RKO (cell line): ENCODE results near the gene NR5A1.

Experiments used
- DNase-seq: peaks from one replicate; pipeline ENCODE4 v3.0.0-alpha.2; 2016; ENCODE audit warnings: low spot score

Gene NR5A1

DNA sequence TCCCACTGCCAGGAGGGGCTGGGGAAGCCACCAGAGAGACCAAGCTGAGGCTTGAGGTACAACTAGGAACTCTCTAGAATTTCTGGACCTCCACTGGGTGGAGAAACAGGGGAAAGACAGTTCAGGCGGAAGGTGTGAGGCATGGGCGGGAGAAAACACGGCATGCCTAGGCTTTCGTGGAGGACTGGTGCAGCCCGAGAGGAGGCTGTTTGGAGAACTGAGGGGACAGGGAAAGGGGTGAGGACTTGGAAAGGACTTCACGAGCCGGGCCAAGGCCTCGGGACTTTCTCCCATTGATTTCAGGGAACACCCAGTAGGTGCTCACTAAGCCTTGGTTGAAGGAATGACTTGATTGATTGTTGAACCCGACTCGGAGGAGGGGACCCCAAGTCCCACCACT is 66.4 kb downstream of the NR5A1 start:
- DNase-seq: no peak

DNA sequence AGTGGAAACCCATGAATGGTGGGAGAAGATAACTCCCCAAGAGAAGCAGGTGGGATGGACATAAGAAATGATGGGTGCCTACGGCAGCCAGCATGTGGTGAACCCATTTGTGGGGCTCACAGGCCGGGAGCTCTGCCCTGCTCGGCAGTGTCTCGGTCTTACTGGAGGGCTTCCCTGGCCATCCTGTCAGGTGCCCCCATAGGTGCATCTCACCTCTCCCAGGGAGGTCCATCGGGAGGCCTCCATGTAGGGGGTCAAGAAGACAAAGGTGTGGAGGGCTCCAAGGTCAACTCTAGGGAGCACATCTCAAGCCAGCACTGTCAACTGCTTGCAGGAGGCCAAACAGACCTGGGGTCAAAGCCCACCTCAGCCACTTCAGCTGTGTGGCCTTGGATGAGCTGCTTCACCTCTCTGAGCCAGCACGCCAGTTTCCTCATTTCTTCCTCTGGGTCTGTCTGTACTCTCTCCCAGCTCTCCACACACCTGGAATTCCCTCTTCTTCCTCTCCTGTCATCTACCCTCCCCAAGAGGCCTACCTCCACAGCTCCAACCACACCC is 67.4 kb downstream of the NR5A1 start:
- DNase-seq: no peak

DNA sequence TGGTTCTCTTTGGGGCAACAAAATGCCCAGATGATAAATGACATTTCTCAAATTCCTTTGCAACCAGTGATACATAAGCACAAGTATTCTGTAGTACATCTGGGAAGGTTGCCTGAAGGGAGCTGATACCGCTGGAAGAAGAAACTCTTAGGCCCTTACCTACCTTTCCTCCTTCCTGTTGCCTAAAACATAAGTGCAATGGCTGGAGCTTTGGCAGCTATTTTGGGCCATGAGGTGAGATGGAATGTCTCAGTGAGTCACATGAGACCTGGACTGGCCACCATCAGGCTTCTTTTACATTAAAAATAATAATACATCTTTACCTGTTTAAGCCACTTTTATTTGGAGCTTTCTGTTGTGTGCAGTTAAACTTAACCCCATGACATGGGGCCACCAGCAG is 68.1 kb downstream of the NR5A1 start:
- DNase-seq: no peak

DNA sequence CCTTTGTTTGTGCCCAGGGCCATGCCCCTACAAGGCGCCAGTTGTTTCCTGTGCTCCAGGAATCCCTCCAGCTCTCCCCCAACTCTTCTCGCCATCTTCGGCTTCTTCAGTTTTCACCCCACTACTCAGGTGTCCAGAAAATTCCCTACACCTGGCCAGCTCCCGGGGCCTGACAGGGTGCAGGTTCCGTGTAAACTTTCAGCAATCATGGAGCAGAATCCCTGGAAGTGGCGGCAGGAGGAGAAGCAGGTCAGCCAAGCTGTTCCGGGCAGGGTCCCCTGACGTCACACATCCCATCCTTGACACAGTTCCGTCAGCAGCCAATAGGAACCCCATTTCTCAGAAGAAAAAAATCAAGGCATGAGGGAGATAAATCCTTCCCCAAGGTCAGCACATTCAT is 69.1 kb downstream of the NR5A1 start:
- no peak for DNase-seq

DNA sequence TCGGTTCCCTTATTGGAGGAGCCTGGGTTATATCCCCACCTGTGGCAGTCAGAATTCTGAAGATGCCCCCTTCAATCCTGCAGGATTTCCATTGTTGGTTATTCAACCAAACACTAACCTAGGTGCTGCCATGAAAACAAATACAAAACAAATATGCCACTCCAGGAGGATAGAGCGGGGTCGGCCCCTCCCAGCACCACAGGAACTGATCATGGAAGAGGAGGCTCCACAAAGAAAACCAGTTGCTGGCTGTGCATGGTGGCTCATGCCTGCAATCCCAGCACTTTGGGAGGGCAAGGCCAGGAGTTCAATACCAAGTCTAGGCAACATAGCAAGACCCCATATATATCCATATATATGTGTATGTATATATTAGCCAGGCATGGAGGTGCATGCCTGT is 70.1 kb downstream of the NR5A1 start:
- no peak for DNase-seq

DNA sequence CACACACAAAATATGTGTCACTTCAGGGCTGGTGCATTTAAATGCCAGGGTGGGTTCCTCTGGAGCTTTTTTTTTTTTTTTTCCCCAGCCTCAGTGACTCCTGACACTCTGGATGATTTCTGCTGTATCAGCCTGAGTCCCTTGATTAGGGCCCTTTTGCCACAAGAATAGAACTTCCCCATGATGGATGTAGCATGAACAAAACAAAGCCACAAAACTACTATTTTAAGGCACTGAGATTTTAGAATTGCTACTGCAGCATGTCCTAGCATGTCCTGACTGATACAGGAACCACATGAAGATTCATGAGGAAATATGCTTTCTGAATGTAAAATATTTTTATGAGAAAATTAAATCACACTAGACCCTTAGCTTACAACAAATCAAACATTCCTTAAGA is 70.9 kb downstream of the NR5A1 start:
- no peak for DNase-seq
